ENCODE data around the gene CHKA.

The CHKA gene

GRCh38 chr11:68013611-68014156, 107.5 kb downstream of the CHKA start:
- no peak for DNase-seq (ENCODE audit: low read depth)

DNA sequence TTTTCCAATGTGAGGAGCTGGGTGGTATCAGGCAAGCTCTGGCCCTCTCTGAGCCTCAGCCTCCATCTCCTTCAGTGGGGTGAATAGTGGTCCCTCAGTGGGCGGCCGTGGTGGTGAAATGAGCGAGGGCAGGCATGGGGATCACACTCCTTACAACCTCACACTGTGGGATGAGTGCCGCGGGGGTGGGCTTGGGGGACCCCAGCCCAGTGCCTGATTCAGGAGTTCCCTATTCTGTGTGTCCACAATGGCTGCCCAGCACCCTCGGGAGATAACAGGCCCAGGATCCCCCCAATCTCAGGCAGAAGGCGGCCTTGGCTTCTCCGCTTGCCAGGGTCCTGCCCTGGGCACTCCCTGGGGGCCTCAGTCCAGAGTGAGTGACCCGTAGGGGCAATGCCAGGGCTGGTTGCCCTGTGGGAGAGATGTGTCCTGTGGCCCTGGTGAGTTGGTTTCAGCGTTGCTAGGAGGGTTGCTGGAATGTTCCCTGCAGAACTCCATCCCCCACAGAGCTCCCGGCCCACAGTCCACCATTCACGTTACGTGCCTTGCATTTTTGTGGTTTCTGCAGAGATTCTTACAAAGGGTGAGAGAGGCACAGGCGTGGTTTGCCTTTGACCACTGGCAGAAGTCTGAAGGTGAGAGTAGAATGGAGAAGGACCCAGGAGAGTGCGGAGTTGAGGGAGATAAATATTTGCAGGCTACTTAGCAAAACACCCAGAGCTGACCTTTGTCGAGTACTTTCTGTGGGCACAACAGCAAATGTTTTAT, 108.2 kb downstream of the CHKA start:
- peak; percentile 77 for DNase-seq (ENCODE audit: low read depth)

GRCh38 chr11:68012044-68012842, 108.9 kb downstream of the CHKA start:
- DNase-seq (ENCODE audit: low read depth): no peak

DNA sequence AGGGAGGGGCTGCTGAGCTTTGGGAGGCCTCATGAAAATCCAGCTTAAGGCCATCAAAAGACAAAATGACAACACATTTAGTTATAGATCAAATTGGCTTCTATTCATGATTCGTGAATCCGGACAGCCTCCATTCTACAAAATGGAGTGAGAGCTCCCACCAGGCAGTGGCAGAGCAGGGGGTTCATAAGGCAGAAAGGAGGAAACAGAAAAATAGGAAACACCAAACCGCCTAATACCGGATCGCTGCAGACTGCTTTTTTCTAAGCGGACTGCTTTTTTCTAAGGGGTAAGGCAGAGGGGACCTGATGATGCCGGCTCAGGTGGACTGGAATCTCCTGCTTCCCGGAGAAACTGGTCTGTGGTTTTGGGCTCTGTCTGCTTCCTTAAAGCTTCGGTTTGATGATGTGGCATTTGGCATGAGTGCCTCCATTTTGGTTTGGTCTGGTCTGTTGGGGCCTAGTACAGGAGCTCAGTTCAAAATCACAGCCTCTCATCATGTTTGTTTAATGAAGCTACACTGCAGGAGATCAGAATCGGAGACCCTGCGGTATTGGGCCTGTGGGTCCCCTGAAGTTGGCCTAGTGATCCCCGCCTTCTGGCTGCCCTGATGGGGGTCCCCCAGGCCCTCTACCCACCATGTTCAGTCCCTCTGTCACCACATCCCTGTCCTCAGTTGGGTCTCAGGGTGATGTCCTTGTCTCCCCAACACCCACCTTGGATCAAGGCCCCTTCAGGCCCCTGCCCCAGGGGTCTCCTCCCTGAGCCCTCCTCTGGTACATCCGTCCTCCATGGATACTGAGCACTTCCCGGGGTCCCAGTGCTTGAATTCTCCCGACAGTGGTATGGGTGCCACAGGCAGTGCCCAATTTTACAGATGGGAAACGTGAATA, 109.9 kb downstream of the CHKA start:
- no peak for DNase-seq (ENCODE audit: low read depth)

DNA sequence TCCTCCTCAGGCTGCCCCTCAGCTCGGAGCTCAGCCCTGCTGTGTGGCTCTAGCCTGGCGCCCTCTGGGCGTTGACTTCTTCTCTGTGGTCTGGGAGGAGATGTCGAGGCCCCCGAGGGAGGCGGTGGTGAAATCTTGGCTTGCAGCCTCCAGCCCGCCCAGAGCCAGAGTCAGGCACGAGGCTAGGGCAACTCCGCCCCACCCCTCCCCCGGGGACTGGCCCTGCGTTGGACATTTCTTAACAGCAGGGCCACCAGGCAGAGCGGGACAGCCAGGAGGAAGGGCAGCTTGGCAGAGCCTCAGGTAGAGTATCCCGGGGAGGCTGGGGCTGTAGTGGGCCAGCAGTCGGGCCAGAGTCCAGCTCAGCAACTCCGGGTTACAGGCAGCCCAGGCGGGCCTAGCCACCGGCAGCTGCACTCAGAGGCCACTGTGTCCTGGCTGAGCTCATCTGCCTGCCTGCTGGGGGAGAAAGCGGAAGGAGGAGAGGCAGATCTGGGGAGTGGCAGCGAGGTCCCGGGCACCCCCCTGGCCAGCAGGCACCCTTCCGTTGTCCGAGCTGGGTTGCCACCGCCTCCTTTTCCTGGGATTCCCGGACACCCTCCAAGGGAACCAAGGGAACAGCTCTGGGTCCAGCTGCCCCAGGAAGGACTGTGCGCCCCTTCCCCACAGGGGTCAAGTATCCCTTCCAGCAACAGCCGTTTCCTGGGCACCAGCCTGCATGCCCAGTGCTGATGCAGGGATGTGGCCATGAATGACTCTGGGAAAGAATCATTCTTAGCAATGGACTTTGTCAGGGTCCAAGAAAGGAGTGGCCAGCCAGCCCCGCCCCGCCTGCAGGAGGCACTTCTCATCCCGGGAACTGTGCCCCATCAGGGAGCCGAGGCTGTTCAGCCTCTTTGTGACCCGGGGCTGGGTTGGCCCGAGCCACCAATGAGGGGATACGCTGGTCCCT, 110.8 kb downstream of the CHKA start, which contains the start of gene ALDH3B1:
ALDH3B1 (plus strand) TSS at position 238 of the 952 bp plus-strand sequence. CDS start 4,971 bp downstream, outside the sequence.
- peak; percentile 73 for DNase-seq (ENCODE audit: low read depth)

GRCh38 chr11:68009391-68010089, 111.6 kb downstream of the CHKA start:
- DNase-seq (ENCODE audit: low read depth): no peak

- no peak for DNase-seq (ENCODE audit: low read depth)
Observed at GRCh38 chr11:68008381-68009337, 112.5 kb downstream of the CHKA start.

- no peak for DNase-seq (ENCODE audit: low read depth)
Observed at GRCh38 chr11:68007498-68008380, 113.4 kb downstream of the CHKA start.

- no peak for DNase-seq (ENCODE audit: low read depth)
Observed at GRCh38 chr11:68006606-68007166, 114.5 kb downstream of the CHKA start.

DNA sequence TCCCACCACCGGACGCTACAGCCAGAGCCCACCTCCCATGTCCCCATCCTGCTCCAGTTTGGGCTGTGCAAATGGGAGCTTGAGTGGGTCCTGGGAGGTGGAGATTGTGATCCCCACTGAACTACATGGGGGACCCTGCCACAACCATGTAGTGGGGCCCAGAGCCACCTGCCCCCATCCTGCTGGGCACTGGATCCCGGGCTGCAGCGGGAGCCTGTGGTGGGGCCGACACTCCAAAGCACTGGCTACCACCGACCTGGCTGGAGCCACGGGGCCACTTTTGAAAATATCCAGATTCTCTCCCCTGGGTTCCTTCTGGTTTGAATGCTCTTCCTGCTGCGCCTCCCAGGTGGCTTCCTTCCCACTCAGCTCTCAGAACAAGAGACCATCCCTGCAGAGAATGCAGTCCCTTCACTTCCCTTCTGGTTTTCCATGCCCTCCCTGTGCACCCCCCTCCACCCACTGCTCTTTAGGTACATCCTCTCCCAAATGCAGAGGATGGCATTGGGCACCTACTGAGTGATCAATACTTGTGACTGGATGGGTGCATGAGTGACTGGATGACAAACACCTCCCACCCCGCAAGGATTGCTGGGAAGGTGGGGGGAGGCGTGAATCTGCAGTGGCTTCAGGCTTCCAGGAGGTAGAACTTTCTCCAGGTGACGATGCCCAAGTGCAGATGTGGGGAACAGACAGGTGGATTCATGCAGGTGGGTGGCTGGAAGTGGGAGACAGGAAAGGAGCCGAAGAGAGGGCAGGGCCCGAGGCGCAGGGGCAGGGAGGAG, 116.4 kb downstream of the CHKA start:
- DNase-seq (ENCODE audit: low read depth): no peak

GRCh38 chr11:68003846-68004550, 117.2 kb downstream of the CHKA start, which contains the start of gene UNC93B1:
UNC93B1 (minus strand) TSS chr11:68004097; CDS start chr11:68004043, 54 bp downstream.
- no peak for DNase-seq (ENCODE audit: low read depth)

DNA sequence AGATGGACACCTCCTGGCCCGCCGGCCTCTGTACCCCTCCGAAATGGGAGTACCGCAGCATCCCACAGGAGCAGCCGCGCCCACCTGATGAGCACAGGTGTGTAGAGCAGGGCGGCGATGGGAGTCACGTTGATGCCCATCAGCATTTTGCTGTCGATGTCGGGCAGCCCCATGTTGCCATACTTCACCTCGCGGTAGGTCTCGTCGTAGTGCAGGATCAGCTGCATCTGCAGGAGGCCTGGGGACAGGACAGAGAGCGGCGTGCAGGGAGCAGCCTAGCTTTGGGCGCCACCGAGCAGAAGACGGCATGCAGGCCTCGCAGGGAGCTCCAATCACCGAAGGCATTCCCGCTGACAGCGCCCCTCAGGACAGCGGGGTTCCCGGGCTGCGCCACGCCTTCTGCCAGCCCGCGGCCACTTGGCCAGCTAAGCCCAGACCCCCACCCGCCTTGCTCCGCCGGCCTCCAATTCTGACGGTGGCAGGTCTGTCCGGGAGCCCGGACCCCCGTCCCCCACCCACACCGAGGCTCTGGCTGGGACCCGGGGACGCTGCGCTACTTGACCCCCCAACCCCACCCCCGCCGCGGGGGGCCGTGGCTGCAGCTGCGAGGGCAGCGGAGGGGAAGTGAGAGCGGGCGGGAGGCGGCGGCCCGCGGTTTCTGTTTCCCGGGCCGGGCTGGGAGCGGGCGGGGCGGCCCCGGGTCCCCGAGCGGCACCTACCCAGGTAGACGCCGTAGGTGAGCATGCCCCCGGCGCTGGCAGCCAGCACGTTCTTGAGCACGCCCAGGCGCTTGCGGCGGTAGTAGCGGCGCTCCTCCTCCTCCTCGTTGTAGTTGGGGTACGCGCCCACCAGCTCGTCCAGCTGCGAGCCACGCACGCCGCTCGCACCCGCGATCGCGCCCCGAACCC, 118.0 kb downstream of the CHKA start:
- no peak for DNase-seq (ENCODE audit: low read depth)

Data from HS-5 (cell line).